ENCODE measurements around the gene NINL.

Gene NINL

DNA sequence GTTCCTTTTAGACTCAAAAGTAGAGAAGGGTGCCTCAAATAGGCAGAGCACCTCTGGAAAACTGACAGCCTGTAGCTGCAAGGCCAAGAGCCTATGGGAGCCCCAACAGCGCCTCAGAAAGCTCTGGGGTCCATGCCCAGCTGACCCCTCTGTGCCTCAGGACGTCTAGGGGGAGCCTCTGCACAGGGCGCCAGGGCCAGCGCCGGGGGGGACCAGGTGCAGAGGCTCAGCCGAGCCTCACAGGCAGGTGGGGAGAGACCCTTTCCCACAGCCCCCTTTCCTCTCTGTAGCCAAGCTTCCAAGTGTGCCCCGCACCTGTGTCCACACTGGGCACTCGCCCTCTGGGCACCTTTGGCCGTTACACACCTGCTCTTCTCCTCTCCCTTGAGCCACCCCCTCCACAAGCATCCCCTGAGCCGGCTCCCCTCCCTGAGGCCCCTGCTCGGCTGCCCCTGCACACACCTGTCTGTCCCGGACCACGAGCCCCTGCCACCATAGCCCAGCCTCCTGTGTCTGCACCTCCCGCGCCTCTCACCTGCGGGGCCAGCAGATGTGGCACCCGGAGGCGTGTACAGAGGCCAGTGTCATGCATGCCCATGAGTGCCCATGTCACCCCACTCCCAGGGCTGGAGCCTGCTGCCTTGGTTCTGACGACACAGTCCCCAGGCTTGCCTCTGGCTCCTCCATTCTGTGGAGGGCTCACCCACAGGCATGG lies 124.6 kb downstream of the NINL start:
- no peak for DNase-seq

DNA sequence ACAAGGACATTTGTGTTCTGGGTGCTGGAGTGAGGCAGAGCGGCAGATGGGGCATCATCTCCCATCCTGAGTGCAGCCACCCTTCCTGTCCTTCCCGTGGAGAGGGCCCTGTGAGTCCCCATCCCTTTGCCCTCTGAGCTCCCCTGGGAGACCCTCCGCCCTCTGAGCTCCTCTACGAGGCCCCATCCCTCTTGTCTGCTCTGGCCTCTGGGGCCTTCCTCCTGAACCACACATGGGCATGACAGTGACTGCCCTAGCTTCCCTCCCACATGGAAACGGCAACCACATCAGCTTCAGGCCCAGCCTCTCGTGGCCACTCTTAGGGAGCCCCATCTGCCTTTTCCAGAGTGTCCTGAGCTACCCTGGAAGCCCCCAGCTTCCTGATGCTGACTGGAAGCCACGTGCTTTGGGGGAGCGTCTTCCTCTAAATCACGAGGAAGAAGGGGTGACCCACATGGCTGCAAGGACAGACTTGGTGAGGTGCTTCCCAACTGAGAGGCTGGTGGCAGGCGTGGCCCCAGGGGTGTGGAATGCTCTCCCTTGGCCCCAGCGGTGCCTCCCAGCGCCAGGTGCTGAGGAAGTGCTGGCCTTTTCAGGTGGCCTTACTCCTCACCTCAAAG lies 125.3 kb downstream of the NINL start:
- DNase-seq, result no peak

DNA sequence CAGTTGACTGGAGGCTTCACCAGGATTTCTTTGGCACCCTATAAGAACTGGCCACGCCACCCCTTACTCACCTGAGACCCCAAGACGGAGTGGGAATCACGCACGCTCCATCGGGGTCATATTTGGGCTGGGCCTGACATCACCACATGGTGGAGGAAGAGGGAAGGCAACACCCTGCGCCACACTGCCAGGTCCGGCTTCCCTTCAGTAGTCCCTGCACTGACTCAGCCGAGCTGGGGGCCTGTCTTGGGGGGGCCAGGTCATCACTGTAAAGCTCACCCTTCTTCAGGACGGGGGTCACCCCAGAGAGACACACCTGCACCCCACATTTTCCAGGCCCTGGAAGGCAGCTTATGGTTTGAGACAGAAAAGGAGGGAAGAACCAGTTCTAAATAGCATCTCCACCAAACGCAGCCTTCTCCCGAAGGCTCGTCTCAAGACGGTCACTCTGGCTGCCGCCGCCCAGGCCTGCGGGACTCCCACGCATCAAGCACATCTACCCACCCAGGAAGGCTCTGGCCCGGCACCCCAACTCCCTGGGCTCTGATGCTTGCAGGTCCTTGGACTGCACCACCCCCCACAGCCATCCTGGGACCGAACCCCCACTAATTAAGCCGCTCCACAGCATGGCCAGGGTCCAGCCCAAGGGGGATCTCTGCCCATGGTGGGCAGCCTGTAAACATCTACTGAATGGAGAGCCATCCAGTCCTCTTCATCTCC lies 126.1 kb downstream of the NINL start:
- DNase-seq, result no peak

DNA sequence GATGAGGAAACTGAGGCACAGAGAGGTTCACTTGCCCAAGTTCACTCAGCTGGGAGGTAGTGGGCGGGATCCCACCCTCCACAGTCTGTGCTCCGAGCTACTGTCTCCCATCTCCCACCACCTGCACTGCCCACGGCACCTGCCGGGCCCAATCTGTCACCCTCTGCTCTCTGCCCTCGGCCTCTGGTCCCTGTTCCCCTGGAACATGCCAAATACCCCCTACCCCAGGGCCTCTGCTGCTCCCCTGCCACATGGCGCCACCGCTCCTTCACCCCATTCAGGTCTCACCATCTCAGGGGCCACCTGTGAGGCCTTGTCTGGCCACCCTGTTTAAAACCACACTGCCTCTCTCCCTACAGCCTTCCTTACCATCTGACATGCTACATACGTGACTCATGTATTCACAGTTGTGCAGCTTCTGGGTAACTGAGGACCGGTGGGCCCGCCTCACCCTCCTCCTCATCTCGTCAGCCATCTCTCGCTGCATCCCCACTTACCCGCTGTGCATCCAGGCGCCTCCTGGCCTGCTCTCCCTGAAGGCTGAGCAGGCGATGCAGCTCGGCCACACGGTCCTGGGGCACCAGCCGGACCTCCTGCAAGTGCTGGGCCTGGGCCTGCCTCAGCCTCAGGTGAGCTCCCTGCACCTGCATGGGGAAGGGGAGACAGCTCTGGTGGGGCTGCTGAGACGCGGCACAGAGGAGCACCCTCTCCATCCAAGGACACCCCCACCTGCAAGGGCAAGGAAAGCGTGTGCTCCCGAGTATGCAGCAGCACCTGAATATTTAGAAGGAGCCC lies 127.2 kb downstream of the NINL start:
- no peak for DNase-seq

DNA sequence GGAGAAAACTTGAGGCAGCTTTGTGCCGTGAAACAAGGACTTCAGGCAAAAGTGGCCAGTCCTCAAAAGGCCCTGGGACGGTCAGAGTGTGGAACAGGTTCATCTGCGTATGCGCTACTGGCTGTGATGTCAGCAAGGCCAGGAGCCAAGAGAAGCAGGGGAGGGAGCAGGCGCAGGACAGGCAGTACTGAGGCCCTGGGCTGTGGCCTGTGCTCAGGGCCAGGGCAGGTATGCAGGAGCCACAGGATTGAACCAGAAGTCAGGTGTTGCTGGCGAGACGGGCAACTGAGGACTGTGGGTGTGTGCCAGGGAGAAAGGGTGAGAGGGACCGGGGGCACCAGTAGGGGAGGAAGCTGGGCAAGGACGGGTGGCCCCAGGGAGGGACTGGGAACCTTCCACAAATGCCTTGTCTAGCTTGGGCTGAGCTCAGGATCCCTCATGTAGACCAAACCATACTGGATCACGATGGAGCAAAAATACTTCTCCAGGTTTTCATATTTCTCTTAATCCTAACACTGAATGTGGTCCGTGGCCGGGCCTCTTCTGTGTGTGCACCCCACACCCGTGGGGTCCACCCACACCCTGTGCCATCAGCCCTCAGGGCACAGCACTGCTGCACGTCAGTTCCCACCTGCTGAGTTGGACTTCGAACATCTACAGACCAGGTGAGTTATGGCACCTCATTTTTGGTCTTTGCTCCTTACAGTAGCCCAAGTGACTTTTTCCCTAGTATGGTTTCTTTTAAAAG lies 131.0 kb downstream of the NINL start:
- DNase-seq, result no peak

DNA sequence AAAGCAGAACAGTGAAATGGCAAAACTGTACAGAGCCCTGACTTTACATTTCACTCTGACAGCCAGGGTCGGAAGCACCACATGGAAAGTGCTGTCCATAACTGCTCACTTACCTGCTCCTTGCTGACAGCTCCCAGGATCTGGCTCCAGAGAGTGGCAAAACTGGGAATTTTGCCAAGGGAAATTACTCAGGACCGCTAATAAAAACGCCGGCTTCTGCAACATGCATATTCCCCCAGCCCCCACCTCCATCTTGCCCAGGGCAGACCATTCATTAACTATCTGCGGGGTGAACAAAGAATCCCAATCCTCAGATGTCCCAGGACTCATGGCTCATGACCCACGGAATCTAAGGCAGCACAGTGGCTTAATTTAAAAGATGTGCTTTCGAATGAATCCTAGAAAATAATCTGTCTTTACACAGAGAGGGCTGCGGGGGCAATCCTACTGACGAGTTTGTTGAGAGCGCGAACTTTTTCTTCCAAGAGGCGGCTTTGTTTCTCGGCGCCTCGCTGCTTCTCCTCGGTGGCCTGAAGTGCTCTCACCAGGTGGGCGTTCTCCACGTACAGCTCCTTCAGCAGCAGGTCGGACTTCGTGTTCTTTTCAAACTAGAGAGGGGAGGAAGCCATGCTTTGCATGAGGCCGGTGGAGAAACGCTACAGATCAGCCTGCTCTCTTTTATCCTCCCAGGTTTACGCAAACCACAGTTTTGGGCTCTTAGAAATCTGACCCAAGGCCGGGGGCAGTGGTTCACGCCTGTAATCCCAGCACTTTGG lies 132.1 kb downstream of the NINL start:
- DNase-seq, result peak; percentile 42

DNA sequence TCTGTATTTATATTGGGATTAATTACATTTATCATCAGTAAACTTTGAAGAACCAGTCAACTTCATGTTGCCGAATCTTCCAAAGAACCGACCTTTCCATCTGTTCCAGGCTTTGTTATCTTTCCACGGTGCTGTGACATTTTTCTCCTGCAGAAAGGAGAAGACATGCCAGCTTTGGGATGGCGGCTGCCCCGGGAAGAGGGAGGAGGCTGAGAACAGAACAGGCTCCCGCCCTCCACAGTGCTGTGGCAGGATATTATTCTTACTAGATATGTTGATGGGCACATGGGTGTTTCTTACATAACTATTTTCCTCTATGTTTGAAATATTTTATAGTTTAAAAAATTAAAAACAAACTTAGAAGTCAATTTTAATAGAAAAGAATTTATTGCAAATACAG lies 133.0 kb downstream of the NINL start:
- no peak for DNase-seq

DNA sequence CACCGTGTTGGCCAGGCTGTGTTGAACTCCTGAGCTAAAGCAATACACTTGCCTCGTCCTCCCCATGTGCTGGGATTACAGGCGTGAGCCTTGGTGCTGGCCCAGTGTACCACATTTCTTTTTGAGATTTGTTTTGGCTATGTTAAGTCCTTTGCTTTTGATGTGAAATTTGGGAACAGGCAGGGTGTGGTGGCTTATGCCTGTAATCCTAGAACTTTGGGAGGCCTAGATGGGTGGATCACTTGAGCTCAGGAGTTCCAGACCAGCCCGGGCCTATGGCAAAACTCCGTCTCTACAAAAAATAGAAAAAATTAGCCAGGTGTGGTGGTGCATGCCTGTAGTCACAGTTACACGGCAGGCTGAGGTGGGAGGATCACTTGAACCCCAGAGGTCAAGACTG lies 137.7 kb downstream of the NINL start:
- no peak for DNase-seq

DNA sequence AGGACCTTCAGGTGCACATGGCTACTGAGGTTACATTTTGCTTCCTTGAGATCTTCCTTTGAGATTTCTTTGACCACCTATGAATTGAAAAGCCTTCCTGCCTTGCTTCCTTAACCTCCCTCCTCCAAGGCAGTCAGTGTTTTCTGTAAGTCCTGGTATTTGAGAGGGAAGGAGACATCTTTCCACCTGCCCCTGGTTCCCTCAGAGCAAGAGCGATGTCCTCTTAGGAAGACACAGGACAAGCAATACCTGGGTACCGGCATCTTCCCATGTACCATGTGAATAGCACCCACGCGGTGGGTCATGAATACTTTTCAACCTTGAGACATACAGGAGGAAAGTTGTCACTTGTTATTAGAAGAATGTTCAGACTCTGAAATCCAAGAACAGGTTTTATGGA lies 140.8 kb downstream of the NINL start:
- no peak for DNase-seq

DNA sequence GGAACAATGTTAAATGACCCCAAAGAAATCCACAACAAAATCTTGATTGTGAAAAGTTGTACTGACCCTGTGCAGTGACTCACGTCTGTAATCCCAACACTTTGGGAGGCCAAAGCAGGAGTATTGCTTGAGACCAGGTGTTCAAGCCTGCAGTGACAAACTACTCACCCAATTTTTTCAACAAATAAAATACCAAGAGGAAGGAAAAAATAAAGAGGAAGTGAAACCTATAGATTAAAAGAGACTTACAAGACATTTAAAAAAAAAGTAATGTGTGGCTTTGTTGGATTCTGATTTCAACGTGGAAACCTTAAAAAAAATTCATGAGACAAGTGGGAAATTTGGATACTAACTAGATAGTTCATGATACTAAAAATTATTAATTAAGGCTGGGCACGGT lies 146.0 kb downstream of the NINL start:
- DNase-seq, result no peak

DNA sequence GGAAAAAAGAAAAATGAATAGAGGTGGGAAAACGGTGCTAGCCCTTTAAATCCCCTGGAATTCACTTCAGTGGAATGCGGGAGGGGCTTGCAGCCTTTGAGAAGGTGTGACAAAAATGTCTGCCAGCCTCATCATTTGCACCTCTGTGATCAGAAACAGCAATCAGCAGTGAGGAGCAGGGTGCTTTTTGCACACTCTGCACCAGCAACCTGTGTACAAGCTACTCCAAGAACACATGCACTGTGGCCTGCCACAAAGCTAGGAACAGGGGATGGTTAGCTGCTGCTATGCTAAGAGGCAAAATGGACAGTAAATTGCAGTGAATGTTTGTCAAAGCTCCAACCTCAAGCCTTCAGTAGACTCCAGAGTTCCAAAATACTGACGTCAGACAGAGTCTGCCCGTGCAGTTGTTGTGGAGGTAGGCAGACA lies 148.2 kb downstream of the NINL start:
- peak; percentile 54 for DNase-seq

DNA sequence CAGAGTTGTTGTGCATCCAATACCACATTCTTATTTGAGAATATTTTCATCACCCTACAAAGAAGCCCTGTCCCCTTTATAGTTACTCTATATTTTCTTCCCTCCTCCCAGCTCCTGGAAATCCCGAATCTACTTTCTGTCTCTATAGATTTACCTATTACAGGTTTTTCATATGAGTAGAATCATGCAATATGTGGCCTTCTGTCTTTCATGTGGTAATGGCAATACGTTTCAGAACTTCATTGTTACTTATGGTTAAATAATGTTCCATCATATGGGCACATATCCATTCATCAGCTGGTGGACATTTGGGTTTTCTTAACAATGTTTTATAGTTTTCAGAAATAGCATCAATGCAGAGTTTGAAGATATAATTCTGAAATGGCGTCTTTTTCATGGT lies 160.8 kb downstream of the NINL start:
- DNase-seq, result no peak

DNA sequence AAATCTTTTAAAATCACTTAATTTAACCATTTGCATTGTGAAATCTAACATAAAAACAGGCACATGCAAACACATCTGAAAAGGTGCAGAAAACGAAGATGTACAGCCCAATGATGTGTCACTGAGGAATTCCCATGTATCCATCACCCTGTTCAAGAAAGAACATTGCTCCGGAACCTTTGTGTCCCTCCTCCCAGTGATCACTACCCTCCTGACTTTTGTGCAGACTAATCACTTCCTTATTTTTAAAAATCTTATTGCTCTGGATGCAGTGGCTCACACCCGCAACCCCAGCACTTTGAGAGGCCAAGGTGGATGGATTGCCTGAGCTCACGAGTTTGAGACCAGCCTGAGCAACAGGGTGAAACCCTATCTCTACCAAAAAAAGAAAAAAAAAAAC lies 163.3 kb downstream of the NINL start:
- DNase-seq, result no peak

DNA sequence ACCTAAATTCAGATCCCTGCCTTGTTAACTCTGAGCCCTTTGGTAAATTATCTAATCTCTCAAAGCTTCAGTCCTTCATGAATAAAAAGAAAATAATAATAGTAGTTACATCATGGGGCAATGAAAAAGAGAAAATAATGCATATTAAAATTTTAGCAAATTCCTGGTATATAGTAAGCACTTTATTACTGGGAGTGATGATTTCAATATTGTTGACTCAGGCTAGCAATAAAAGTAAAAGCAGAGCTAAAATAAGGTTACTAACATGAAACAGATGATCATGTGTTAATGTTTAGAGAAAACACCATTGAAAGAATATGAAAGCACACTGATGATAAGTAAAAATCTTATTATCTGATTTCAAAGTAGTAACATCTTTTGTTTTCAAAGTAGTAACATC lies 164.2 kb downstream of the NINL start:
- DNase-seq, result no peak

DNA sequence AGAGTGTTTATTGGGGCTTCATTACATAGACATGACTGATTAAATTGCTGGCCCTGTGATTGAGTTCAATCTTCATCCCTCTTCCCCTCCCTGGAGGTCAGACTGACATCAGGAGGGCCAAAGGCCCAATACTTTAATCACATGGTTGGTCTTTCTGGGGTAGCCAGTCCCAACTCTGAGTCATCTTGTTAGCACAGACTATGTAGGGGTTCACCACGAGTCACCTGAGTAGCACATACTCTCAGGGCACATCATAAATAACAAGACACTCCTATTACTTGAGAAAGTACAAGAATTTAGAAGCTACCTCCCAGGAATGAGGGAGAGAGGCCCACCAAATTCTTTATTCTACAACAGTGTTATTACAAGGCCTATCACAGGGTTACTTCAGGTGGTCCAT lies 166.6 kb downstream of the NINL start:
- peak; percentile 6 for DNase-seq

DNA sequence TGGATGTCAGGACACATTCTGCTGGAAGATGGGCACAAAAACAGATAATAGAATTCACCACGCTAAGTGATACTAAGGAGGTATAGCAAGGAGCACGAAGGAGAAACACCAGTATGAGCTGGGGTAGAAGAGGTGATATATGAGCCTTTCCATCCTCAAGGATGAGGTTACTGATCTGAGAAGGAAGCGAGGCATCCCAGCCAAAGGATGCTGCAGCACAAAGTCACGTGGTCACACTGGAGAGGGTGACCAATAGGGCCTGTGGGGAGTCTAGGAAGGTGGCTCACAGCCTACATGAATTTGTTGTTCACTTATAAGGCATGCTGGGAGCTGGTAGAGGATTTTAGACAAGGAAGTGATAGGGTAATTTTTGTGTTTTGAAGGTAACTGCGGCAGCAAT lies 176.4 kb downstream of the NINL start:
- no peak for DNase-seq

DNA sequence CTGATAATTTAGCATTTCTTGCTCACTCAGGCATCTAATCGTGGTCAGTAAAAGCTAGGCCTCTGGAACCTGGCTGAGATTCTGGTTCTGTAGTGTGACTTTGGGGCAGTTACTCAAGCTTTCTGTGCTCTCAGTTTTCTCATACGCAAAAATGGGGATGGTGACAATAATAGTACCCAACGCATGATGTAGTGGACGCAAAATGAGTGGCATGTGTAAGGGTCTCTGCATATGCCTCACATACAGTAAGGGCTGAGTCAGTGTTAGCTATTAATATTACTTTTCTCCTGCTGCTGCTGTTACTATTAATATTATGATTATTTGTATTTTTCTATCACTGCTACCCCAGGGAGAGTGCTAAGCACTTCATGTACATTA lies 177.2 kb downstream of the NINL start:
- no peak for DNase-seq

DNA sequence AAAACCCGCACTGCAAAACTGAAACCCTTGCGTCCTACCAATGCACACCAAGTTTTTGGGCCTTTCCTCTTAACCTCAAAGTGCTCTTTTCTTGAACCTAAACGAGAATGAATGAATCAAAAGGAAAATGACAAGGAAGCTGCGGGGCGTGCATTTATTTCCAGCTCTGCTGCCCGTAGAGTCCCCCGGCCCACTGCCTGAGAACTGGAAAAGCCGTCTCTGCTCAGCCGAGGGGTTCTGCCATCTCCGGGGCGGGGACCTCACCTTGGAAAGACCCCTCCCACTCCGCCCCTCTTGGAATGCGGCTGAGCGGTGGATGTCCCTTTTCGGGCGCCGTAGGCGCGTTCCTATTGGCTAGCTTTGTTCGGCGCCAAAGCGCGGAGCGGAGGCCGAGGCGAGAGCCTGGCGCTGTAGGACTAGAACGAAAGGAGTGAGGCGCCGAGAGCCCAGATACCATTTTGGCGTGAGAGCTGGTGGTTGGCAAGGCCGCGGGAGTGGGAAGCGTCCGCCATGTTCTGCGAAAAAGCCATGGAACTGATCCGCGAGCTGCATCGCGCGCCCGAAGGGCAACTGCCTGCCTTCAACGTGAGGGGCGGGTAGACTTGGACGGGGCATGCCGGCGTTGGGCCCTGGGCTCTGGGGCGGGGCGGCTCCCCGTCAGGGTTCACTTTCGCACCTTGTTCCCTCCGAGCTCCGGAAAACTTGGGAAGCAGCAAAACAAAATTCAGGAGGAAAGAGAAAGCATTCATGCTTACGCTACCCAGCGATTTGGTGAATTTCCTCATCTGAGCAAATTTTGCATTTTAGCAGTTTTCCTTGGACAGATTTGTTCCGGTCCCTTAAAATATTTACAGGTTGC lies 177.8 kb downstream of the NINL start, which contains the start of gene GINS1:
Gene GINS1 (plus strand): TSS at position 363 of the 859 bp plus-strand sequence. CDS start 148 bp downstream, at position 511.
- DNase-seq, result peak; percentile 72

Measured in kidney glomerular epithelial cell (primary cell).